IPS DF 4.7 (cell line): ENCODE results near the gene KRTAP4-8.
"Not testable (repeated sequence)": the region's sequence is repeated elsewhere in the genome, so short reads cannot be mapped to it uniquely, and the experiment has no call there.

Experiments
- DNase-seq: peaks from one replicate; pipeline ENCODE4 v3.0.0-alpha.2; 2013; ENCODE audit warnings: low spot score; ENCODE audit errors: extremely low read depth

KRTAP4-8 gene

GRCh38 chr17:41108728-41109386 is 10.9 kb upstream of the KRTAP4-8 start:
- not testable (repeated sequence) for DNase-seq

- no peak for DNase-seq
Measured at GRCh38 chr17:41107941-41108450, 10.1 kb upstream of the KRTAP4-8 start.

- not testable (repeated sequence) for DNase-seq
Measured at GRCh38 chr17:41105347-41105746, 7.4 kb upstream of the KRTAP4-8 start, which contains the start of gene KRTAP4-9. Gene KRTAP4-9, plus strand, starts transcription at chr17:41105389. Its CDS starts 0 bp downstream, at chr17:41105389.

GRCh38 chr17:41104386-41105038 is 6.6 kb upstream of the KRTAP4-8 start:
- DNase-seq = not testable (repeated sequence)

- DNase-seq = no peak
Measured at GRCh38 chr17:41103896-41104295, 6.0 kb upstream of the KRTAP4-8 start.

GRCh38 chr17:41101586-41102259 is 3.8 kb upstream of the KRTAP4-8 start, which contains the start of gene KRTAP4-16:
Gene KRTAP4-16, minus strand, starts transcription at chr17:41102209. Its CDS starts 0 bp downstream, at chr17:41102209.
- no peak for DNase-seq

GRCh38 chr17:41099682-41100480 is 1.9 kb upstream of the KRTAP4-8 start:
- not testable (repeated sequence) for DNase-seq

GRCh38 chr17:41098481-41098880 is 539 bp upstream of the KRTAP4-8 start:
- DNase-seq = no peak

GRCh38 chr17:41096055-41096454 is 1.9 kb downstream of the KRTAP4-8 start:
- no peak for DNase-seq

GRCh38 chr17:41088760-41089352 is 9.1 kb downstream of the KRTAP4-8 start:
- DNase-seq = not testable (repeated sequence)

GRCh38 chr17:41084100-41084856 is 13.7 kb downstream of the KRTAP4-8 start, which contains the start of gene KRTAP4-7:
Gene KRTAP4-7, plus strand, starts transcription at chr17:41084150. Its CDS starts 57 bp downstream, at chr17:41084207.
- not testable (repeated sequence) for DNase-seq

GRCh38 chr17:41083427-41083826 is 14.5 kb downstream of the KRTAP4-8 start:
- not testable (repeated sequence) for DNase-seq

- DNase-seq = no peak
Measured at GRCh38 chr17:41082626-41083025, 15.3 kb downstream of the KRTAP4-8 start.

GRCh38 chr17:41076788-41077187 is 21.2 kb downstream of the KRTAP4-8 start:
- DNase-seq = no peak

- no peak for DNase-seq
Measured at GRCh38 chr17:41073676-41074075, 24.3 kb downstream of the KRTAP4-8 start.

- no peak for DNase-seq
Measured at GRCh38 chr17:41071606-41072360, 26.2 kb downstream of the KRTAP4-8 start.

- no peak for DNase-seq
Measured at GRCh38 chr17:41069031-41069430, 28.9 kb downstream of the KRTAP4-8 start.

- DNase-seq = no peak
Measured at GRCh38 chr17:41067281-41067680, 30.7 kb downstream of the KRTAP4-8 start.
